B cell (primary cell): ENCODE data around the gene TENM4.

Experiments used
- CTCF ChIP-seq: fragments of 200-600 bp; IDR thresholded peaks from one replicate; pipeline ENCODE4 v1.8.0; 2022; ENCODE audit warnings: antibody characterized with exemption, mild to moderate bottlenecking
- EZH2 ChIP-seq: IDR thresholded peaks from 2 replicates; pipeline ENCODE4 v1.6.1; 2012; ENCODE audit warnings: borderline replicate concordance, low read depth, mild to moderate bottlenecking, moderate library complexity, low read length; ENCODE audit not compliant: insufficient read depth, poor library complexity, severe bottlenecking

GRCh38 chr11:79243422-79244210 is 197.2 kb downstream of the TENM4 start:
- TF ChIP-seq EZH2 (no peak), CTCF (no peak)
